GM23248 (cell line): ENCODE data around the gene LIMK1. TPM values are rescaled to one million over a fixed set of nuclear protein-coding genes. Genes with fewer than 3 reads are reported as not detected.
"Not testable (repeated sequence)": the region's sequence is repeated elsewhere in the genome, so short reads cannot be mapped to it uniquely, and the experiment has no call there.

Source experiments
- DNase-seq: peaks from one replicate; pipeline ENCODE4 v3.0.0-alpha.2; 2015
- H2AFZ ChIP-seq: fragments of 200-600 bp; sonication (generic); 2 replicates; pipeline ENCODE4 v1.6.1; 2016; ENCODE audit warnings: antibody characterized with exemption
- H3F3A ChIP-seq: fragments of 200-600 bp; sonication (generic); 2 replicates; pipeline ENCODE4 v1.6.1; 2016; ENCODE audit warnings: mild to moderate bottlenecking, antibody characterized with exemption, mixed run types; ENCODE audit not compliant: insufficient read depth
- H3K27ac ChIP-seq: fragments of 200-600 bp; sonication (generic); 2 replicates; pipeline ENCODE4 v1.5.1; 2016; ENCODE audit warnings: mild to moderate bottlenecking
- H3K27me3 ChIP-seq: fragments of 200-600 bp; sonication (generic); replicated peaks from 2 replicates; pipeline ENCODE4 v1.6.1; 2016; ENCODE audit warnings: mild to moderate bottlenecking; ENCODE audit not compliant: insufficient read depth
- H3K36me3 ChIP-seq: fragments of 200-600 bp; sonication (generic); 2 replicates; pipeline ENCODE4 v1.6.1; 2016; ENCODE audit warnings: low read depth, mild to moderate bottlenecking
- H3K4me1 ChIP-seq: fragments of 200-600 bp; sonication (generic); 2 replicates; pipeline ENCODE4 v1.6.1; 2016; ENCODE audit warnings: mild to moderate bottlenecking; ENCODE audit not compliant: insufficient read depth
- H3K4me2 ChIP-seq: fragments of 200-600 bp; sonication (generic); one replicate; pipeline ENCODE4 v1.6.1; 2016; ENCODE audit warnings: mild to moderate bottlenecking; ENCODE audit not compliant: unreplicated experiment
- H3K4me3 ChIP-seq: fragments of 200-600 bp; sonication (generic); 2 replicates; pipeline ENCODE4 v1.5.1; 2016; ENCODE audit warnings: mild to moderate bottlenecking
- H3K79me2 ChIP-seq: fragments of 200-600 bp; sonication (generic); 2 replicates; pipeline ENCODE4 v1.6.1; 2016; ENCODE audit warnings: mild to moderate bottlenecking; ENCODE audit not compliant: insufficient read depth
- H3K9ac ChIP-seq: fragments of 200-600 bp; sonication (generic); 2 replicates; pipeline ENCODE4 v1.6.1; 2016; ENCODE audit warnings: mild to moderate bottlenecking
- H3K9me2 ChIP-seq: fragments of 200-600 bp; sonication (generic); 2 replicates; pipeline ENCODE4 v1.6.1; 2016; ENCODE audit warnings: mixed run types, mild to moderate bottlenecking, moderate library complexity; ENCODE audit not compliant: insufficient read depth
- H3K9me3 ChIP-seq: fragments of 200-600 bp; sonication (generic); one replicate; pipeline ENCODE4 v1.6.1; 2017; ENCODE audit warnings: low read depth
- H4K20me1 ChIP-seq: fragments of 200-600 bp; sonication (generic); 2 replicates; pipeline ENCODE4 v1.6.0; 2016; ENCODE audit not compliant: insufficient read depth
- EZH2 ChIP-seq: fragments of 200-600 bp; sonication (generic); IDR thresholded peaks from 2 replicates; pipeline ENCODE4 v1.6.1; 2018; ENCODE audit warnings: antibody characterized with exemption, mild to moderate bottlenecking; ENCODE audit not compliant: insufficient read depth, poor library complexity, severe bottlenecking
- EZH2phosphoT487 ChIP-seq: fragments of 200-600 bp; sonication (generic); IDR thresholded peaks from 2 replicates; pipeline ENCODE4 v1.6.1; 2018; ENCODE audit warnings: antibody characterized with exemption, moderate library complexity, mild to moderate bottlenecking, low read depth; ENCODE audit not compliant: insufficient read depth
- WGBS, 2 experiments: methylation state at CpG; one replicate each; pipeline ENCODE4 v1.1.6; 2015 to 2017; ENCODE audit warnings: low lambda C conversion rate in 2 of 2, low coverage in 1 of 2; ENCODE audit errors: missing lambda C conversion rate in 2 of 2; 5-methylcytosine and 5-hydroxymethylcytosine counted together
- in situ Hi-C: fragments of 300-500 bp; cut with MboI; formaldehyde crosslinking; loops from 2 replicates; pipeline ENCODE4 v1.15.0; 2020
- polyA plus RNA-seq: library from polyadenylated mRNA; unstranded; fragments of >200 nt; fragmentation: Nextera tagmentation; extraction: Ambion mirVana; gene quantifications from 2 replicates; pipeline ENCODE4 v1.2.1, GENCODE V29; 2016
- total RNA-seq: library from RNA; depleted of rRNA; stranded (reverse); fragments of >200 nt; shearing (Covaris generic); gene quantifications from 2 replicates; pipeline ENCODE4 v1.2.3, GENCODE V29; 2014

Gene LIMK1
- total and polyA plus RNA-seq, 2 experiments from 2014 or later, result 3.9 to 37.3 TPM

DNA sequence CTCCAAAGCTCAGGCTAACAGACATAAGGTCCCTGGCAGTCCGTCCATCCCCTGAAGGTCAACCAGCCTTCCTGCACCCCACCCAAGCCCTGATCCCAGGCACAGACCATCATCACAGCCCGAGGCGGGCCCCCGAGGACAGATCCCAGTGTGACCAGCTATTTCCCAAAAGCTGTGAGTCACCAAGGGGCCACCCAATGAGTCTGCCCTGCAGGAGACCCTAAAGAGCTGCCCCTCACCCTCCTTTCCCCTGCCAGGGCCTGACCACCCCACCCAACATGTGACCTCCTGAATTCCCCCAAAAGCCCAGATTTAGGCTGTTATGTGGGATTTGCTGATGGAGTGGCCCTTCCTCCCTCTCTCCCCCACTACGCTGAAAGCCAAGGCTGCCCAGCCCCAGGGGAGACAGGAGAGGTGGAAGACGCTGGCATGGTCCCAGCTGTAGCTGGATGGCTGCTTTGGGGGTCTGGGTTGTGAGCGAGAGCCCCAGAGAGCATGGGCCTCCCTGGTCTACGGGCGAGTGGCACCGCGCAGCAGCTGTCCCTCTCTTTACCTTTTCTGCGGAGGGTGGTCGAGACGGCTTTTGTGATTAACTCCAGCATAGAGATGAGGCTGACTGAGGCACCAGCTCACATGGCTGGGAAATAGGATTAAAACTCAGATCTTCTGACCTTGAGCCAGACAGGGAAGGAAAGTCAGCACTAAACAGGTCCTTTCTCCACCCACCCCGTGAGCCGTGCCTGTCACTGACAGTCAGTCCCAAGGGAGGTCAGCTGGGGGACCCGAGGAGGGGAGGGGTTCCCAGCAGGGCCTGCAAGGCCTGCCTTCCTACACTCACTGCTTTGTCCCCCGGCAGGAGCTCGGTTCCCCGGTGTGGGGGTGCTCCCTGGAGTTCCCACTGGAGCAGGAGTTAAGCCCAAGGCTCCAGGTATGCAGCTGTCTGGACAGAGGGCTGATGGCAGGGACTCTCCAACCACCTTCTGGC lies 38.9 kb upstream of the LIMK1 start:
- Histone ChIP-seq H3K9ac (no peak overlapping the region), H3K36me3 (no peaks in the 10 kb centered on the region), H3K27me3 (no peaks in the 10 kb centered on the region), H3K4me1 (no peaks in the 10 kb centered on the region), H3K79me2 (no peaks in the 10 kb centered on the region), H2AFZ (no peak overlapping the region), H3K4me3 (no peak overlapping the region), H4K20me1 (no peaks in the 10 kb centered on the region), H3F3A (no peaks in the 10 kb centered on the region), H3K9me3 (no peaks in the 10 kb centered on the region), H3K9me2 (no peaks in the 10 kb centered on the region), H3K27ac (no peak overlapping the region), H3K4me2 (no peak overlapping the region)
- in situ Hi-C loops, result no loop called here
- TF ChIP-seq EZH2, result no peak
- TF ChIP-seq EZH2phosphoT487, result no peak
- 79 to 81% methylated on average over 20 of the region's 20 CpGs for WGBS, 2 experiments
- no peak for DNase-seq

DNA sequence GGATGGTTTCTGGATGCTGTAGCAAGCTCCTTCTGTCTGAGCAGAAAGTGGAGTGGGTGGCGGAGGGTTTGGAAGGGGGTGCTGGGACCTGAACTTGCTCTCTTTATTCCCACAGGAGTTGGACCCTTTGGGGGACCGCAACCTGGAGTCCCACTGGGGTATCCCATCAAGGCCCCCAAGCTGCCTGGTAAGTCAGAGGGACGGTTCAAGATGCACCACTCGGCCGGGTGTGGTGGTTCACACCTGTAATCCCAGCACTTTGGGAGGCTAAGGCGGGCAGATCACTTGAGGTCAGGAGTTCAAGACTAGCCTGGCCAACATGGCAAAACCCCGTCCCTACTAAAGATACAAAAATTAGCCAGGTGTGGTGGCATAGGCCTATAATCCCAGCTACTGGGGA lies 37.0 kb upstream of the LIMK1 start:
- DNase-seq, H3K27me3 ChIP-seq, H3K79me2 ChIP-seq, H3K27ac ChIP-seq, H3K4me2 ChIP-seq, H3K9ac ChIP-seq, H3K36me3 ChIP-seq, in situ Hi-C loops, H3K9me3 ChIP-seq, H3F3A ChIP-seq, H3K4me3 ChIP-seq, H3K9me2 ChIP-seq, H4K20me1 ChIP-seq, H3K4me1 ChIP-seq, H2AFZ ChIP-seq: not testable (repeated sequence)
- WGBS, 2 experiments, result 91 to 96% methylated on average over 7 of the region's 7 CpGs

DNA sequence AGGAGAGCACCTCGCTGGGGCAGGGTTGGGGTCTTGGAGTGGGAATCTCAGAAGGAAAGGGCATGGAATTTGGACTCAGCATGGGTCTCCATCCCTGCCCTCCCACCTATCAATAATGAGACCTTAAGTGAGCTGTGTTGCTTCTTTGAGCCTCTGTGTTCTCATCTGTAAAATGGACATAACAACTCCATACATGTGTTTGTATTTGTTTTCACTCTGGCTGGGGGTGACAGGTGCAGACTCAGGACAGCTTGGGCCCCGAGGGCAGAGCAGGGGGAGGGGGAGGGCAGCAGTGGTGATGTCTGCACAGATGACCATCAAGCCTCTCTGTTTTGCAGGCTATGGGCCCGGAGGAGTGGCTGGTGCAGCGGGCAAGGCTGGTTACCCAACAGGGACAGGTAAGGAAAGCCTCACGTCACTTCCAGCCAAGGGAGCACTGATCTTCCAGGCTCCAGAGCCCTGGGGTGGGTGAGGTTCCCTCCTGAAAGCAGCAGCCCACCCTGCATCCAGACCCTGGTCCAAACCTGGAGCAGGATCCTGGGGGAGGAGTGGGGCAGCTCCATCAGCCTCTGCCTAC lies 35.7 kb upstream of the LIMK1 start:
- Histone ChIP-seq H3K9me2 (no peaks in the 10 kb centered on the region), H3K9ac (no peak overlapping the region), H3K9me3 (no peaks in the 10 kb centered on the region), H4K20me1 (no peaks in the 10 kb centered on the region), H3K79me2 (no peaks in the 10 kb centered on the region), H3K4me3 (no peak overlapping the region), H3K27me3 (no peaks in the 10 kb centered on the region), H3K4me1 (no peaks in the 10 kb centered on the region), H3K27ac (no peak overlapping the region), H2AFZ (no peak overlapping the region), H3F3A (no peaks in the 10 kb centered on the region), H3K4me2 (no peak overlapping the region), H3K36me3 (no peaks in the 10 kb centered on the region)
- WGBS, 2 experiments, result 86 to 89% methylated on average over 3 to 5 of the region's 5 CpGs
- in situ Hi-C loops, result no loop called here
- DNase-seq, result no peak
- TF ChIP-seq EZH2 (no peak), EZH2phosphoT487 (no peak)

DNA sequence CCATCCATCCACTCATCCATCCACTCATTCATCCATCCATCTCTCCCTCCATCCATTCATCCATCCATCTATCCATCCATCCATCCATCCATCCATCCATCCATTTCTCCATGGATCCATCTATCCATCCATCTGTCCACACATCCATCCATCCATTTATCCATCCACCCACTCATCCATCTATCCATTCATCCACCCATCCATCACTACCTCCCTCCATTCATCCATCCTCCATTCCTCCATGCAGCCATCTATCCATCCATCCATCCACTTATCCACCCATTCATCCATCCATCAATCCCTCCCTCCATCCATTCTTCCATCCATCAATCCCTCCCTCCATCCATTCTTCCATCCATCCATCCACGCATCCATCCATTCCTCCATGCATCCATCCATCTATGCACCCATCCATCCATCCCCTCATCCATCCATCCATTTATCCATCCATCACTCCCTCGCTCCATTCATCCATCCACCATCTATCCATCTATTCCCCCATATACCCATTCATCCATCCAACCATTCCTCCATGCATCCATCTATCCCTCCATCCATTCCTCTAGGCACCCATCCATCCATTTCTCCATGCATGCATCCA lies 34.5 kb upstream of the LIMK1 start:
- Histone ChIP-seq H3K79me2 (no peaks in the 10 kb centered on the region), H3K36me3 (no peaks in the 10 kb centered on the region), H3K27me3 (no peaks in the 10 kb centered on the region), H3K9ac (no peak overlapping the region), H3K9me3 (no peaks in the 10 kb centered on the region), H3K9me2 (no peaks in the 10 kb centered on the region), H3K4me3 (no peak overlapping the region), H3K4me2 (no peak overlapping the region), H3K4me1 (no peaks in the 10 kb centered on the region), H2AFZ (no peak overlapping the region), H3F3A (no peaks in the 10 kb centered on the region), H4K20me1 (no peaks in the 10 kb centered on the region), H3K27ac (no peak overlapping the region)
- TF ChIP-seq EZH2phosphoT487, result no peak
- TF ChIP-seq EZH2, result no peak
- in situ Hi-C loops, result no loop called here
- DNase-seq, result no peak
- whole genome bisulfite sequencing, 2 experiments, result 98 to 100% methylated on average over 2 of the region's 2 CpGs
